Caco-2 (cell line): ENCODE results near the gene VPS8. TPM values are rescaled to one million over a fixed set of nuclear protein-coding genes. Genes with fewer than 3 reads are reported as not detected.

ENCODE experiments used
- BruUV-seq: library from RNA; stranded (reverse); fragments of 400-500 nt; replicated peaks from 2 replicates; lab custom pipeline; 2021; lab: Mats Ljungman, UMichigan
- CTCF ChIA-PET: fragments of 300-600 bp; sonication (Branson Sonifier 250); formaldehyde crosslinking; loops from one replicate; lab custom pipeline; 2022; ENCODE audit warnings: antibody characterized with exemption; lab: Charles Lee
- POLR2A ChIA-PET: fragments of 300-600 bp; sonication (Branson Sonifier 250); formaldehyde crosslinking; loops from one replicate; lab custom pipeline; 2022; ENCODE audit warnings: antibody characterized with exemption; lab: Charles Lee
- DNase-seq, 2 experiments: peaks; one replicate each; pipeline versions ENCODE4 v3.0.0 to v3.0.0-alpha.2; 2020 to 2022
- H3K27me3 ChIP-seq: replicated peaks from 2 replicates; pipeline ENCODE4 v1.6.0; 2011; ENCODE audit warnings: low read length; ENCODE audit not compliant: control insufficient read depth, insufficient read depth
- H3K36me3 ChIP-seq: 2 replicates; pipeline ENCODE4 v1.5.1; 2011; ENCODE audit warnings: low read length; ENCODE audit not compliant: control insufficient read depth, insufficient read depth
- H3K4me1 ChIP-seq: fragments of 250-450 bp; sonication (Bioruptor Pico); 2 replicates; pipeline ENCODE4 v1.5.1; 2020; ENCODE audit warnings: mild to moderate bottlenecking
- H3K4me3 ChIP-seq: 2 replicates; pipeline ENCODE4 v1.5.1; 2011; ENCODE audit warnings: low read depth, mild to moderate bottlenecking, control low read depth, low read length
- H3K9me3 ChIP-seq: fragments of 250-450 bp; sonication (Bioruptor Pico); 2 replicates; pipeline ENCODE4 v1.5.1; 2020; ENCODE audit warnings: mild to moderate bottlenecking, moderate library complexity
- H3K27ac Mint-ChIP-seq: one replicate; pipeline ENCODE4 v1.8.0; 2022; ENCODE audit warnings: mixed read lengths; ENCODE audit not compliant: unreplicated experiment
- H3K27me3 Mint-ChIP-seq: one replicate; pipeline ENCODE4 v1.8.0; 2022; ENCODE audit warnings: mixed read lengths; ENCODE audit not compliant: insufficient read depth, unreplicated experiment
- H3K36me3 Mint-ChIP-seq: one replicate; pipeline ENCODE4 v1.8.0; 2022; ENCODE audit warnings: mild to moderate bottlenecking, mixed read lengths; ENCODE audit not compliant: insufficient read depth, unreplicated experiment
- H3K4me1 Mint-ChIP-seq: one replicate; pipeline ENCODE4 v1.8.0; 2022; ENCODE audit warnings: low read depth, mixed read lengths; ENCODE audit not compliant: unreplicated experiment
- H3K4me3 Mint-ChIP-seq: one replicate; pipeline ENCODE4 v1.8.0; 2022; ENCODE audit warnings: mild to moderate bottlenecking, moderate library complexity, mixed read lengths; ENCODE audit not compliant: unreplicated experiment
- H3K9me3 Mint-ChIP-seq: one replicate; pipeline ENCODE4 v1.8.0; 2022; ENCODE audit warnings: mixed read lengths; ENCODE audit not compliant: unreplicated experiment
- CTCF ChIP-seq, 2 experiments: fragments of 200-600 bp in 1 of 2; IDR thresholded peaks; 1 replicate in 1 of 2; 2 replicates in 1 of 2; pipeline versions ENCODE4 v1.5.1 to v1.8.0; 2011 to 2022; ENCODE audit warnings: antibody characterized with exemption in 1 of 2, control low read depth in 1 of 2, inconsistent platforms in 1 of 2, low read depth in 1 of 2, low read length in 1 of 2, mild to moderate bottlenecking in 1 of 2, moderate library complexity in 1 of 2; ENCODE audit not compliant: insufficient read depth in 1 of 2, severe bottlenecking in 1 of 2, unreplicated experiment in 1 of 2
- intact Hi-C: fragments of 100-400 bp; cut with micrococcal nuclease; formaldehyde crosslinking; loops from one replicate; pipeline ENCODE4 v1.10.0; 2022; ENCODE audit not compliant: unreplicated experiment
- total RNA-seq: library from RNA; stranded (reverse); gene quantifications from 2 replicates; pipeline ENCODE4 v1.2.3, GENCODE V29; 2022

Gene VPS8
- total RNA-seq, 1 experiment from 2014 or later = 44.7 TPM

- Mint-ChIP-seq H3K27me3 (no peaks in the 10 kb centered on the region), H3K36me3 (peaks cover 9% of the 10 kb centered on the region), H3K9me3 (no peaks in the 10 kb centered on the region), H3K4me3 (no peak overlapping the region), H3K27ac (no peak overlapping the region), H3K4me1 (no peaks in the 10 kb centered on the region)
- POLR2A ChIA-PET = no interaction called here
- H3K4me3 ChIP-seq = no peak overlapping the region
- no peaks in the 10 kb centered on the region for H3K9me3 ChIP-seq
- BruUV-seq = no TSS peak
- CTCF ChIA-PET = no interaction called here
- DNase-seq = no peak
- intact Hi-C loops = no loop called here
- no peak for TF ChIP-seq CTCF (IDR thresholded peaks at IDR 0.05; ENCODE audit: insufficient read depth in 1 of 2, low read depth in 1 of 2, low read length in 1 of 2, severe bottlenecking in 1 of 2, unreplicated experiment in 1 of 2)
- H3K4me1 ChIP-seq = no peaks in the 10 kb centered on the region
- no peaks in the 10 kb centered on the region; the same call in 1 of the 2 replicates for H3K36me3 ChIP-seq
- H3K27me3 ChIP-seq = no peaks in the 10 kb centered on the region; the same call in 1 of the 2 replicates
Observed at GRCh38 chr3:184919651-184920050, 107.7 kb downstream of the VPS8 start.

- Histone ChIP-seq H3K27me3 (no peaks in the 10 kb centered on the region), H3K4me1 (no peaks in the 10 kb centered on the region), H3K4me3 (no peak overlapping the region), H3K36me3 (no peaks in the 10 kb centered on the region; the same call in 1 of the 2 replicates), H3K9me3 (no peaks in the 10 kb centered on the region)
- Mint-ChIP-seq H3K4me1 (no peaks in the 10 kb centered on the region), H3K27me3 (no peaks in the 10 kb centered on the region), H3K9me3 (no peaks in the 10 kb centered on the region), H3K36me3 (peaks cover 1% of the 10 kb centered on the region), H3K27ac (no peak overlapping the region), H3K4me3 (no peak overlapping the region)
- no peak for DNase-seq
- BruUV-seq = no TSS peak
- POLR2A ChIA-PET = interaction anchor here (0.5 kb wide), 1 partner anchor 116 kb away, joined by 4 read pairs; no protein-coding TSS in a partner anchor
- CTCF ChIA-PET = no interaction called here
- intact Hi-C loops = no loop called here
- TF ChIP-seq CTCF (IDR thresholded peaks at IDR 0.05; ENCODE audit: insufficient read depth in 1 of 2, low read depth in 1 of 2, low read length in 1 of 2, severe bottlenecking in 1 of 2, unreplicated experiment in 1 of 2) = no peak
Observed at GRCh38 chr3:184924547-184924946, 112.6 kb downstream of the VPS8 start.

GRCh38 chr3:184927796-184928315 is 115.9 kb downstream of the VPS8 start:
- ChIA-PET POLR2A (no interaction called here), CTCF (no interaction called here)
- no peaks in the 10 kb centered on the region for H3K4me1 Mint-ChIP-seq
- H3K36me3 Mint-ChIP-seq = peaks cover 7% of the 10 kb centered on the region
- BruUV-seq = no TSS peak
- Histone ChIP-seq H3K4me1 (no peaks in the 10 kb centered on the region), H3K9me3 (no peaks in the 10 kb centered on the region), H3K36me3 (no peaks in the 10 kb centered on the region), H3K27me3 (no peaks in the 10 kb centered on the region), H3K4me3 (no peak overlapping the region)
- no peaks in the 10 kb centered on the region for H3K9me3 Mint-ChIP-seq
- H3K27me3 Mint-ChIP-seq = no peaks in the 10 kb centered on the region
- DNase-seq = no peak
- no peak overlapping the region for H3K27ac Mint-ChIP-seq
- no peak for TF ChIP-seq CTCF (IDR thresholded peaks at IDR 0.05; ENCODE audit: insufficient read depth in 1 of 2, low read depth in 1 of 2, low read length in 1 of 2, severe bottlenecking in 1 of 2, unreplicated experiment in 1 of 2)
- intact Hi-C loops = no loop called here
- H3K4me3 Mint-ChIP-seq = no peak overlapping the region
